B cell (primary cell): ENCODE data around the gene RIPOR2. TPM values are rescaled to one million over a fixed set of nuclear protein-coding genes. Genes with fewer than 3 reads are reported as not detected.

Experiments used
- ATAC-seq: fragments of 200-7000 bp; cut with Tn5 transposase; one replicate; pipeline ENCODE4 v1.10.0; 2021; ENCODE audit warnings: low read depth, mild to moderate bottlenecking, moderate number of reproducible peaks, moderate library complexity
- CTCF ChIA-PET: fragments of 350-600 bp; sonication (Branson Sonifier 250); formaldehyde crosslinking; loops from one replicate; lab custom pipeline; 2021; ENCODE audit warnings: antibody characterized with exemption, inconsistent platforms; lab: Charles Lee
- POLR2A ChIA-PET: fragments of 350-600 bp; sonication (Branson Sonifier 250); formaldehyde crosslinking; loops from one replicate; lab custom pipeline; 2021; ENCODE audit warnings: antibody characterized with exemption; lab: Charles Lee
- DNase-seq: peaks from one replicate; pipeline ENCODE4 v3.0.0; 2013
- H2AFZ ChIP-seq: 2 replicates; pipeline ENCODE4 v1.6.1; 2012; ENCODE audit warnings: mild to moderate bottlenecking, low read depth, low read length; ENCODE audit not compliant: insufficient read depth, poor library complexity, severe bottlenecking
- H3K27ac ChIP-seq, 2 donors: 1 replicate in 1 of 2; 2 replicates in 1 of 2; pipeline ENCODE4 v1.5.1; 2012 to 2013; ENCODE audit warnings: low read length in 2 of 2, mild to moderate bottlenecking in 2 of 2, moderate library complexity in 1 of 2
- H3K27me3 ChIP-seq, 4 experiments: fragments of 200-600 bp in 1 of 4; sonication (generic) in 1 of 4; replicated peaks in 1 of 4; 1 replicate in 2 of 4; 2 replicates in 2 of 4; pipeline versions ENCODE4 v1.6.1 to v1.7.0; 2013 to 2016; ENCODE audit warnings: low read length in 3 of 4, mild to moderate bottlenecking in 2 of 4, mixed read lengths in 1 of 4, moderate library complexity in 1 of 4; ENCODE audit not compliant: insufficient read depth in 4 of 4, control insufficient read depth in 3 of 4; ENCODE audit errors: control extremely low read depth in 1 of 4
- H3K36me3 ChIP-seq, 2 experiments: replicated peaks in 1 of 2; 1 replicate in 1 of 2; 2 replicates in 1 of 2; pipeline versions ENCODE4 v1.6.1 to v1.7.1; 2013; ENCODE audit warnings: low read length in 1 of 2; ENCODE audit not compliant: insufficient read depth in 2 of 2, control insufficient read depth in 1 of 2; ENCODE audit errors: control extremely low read depth in 1 of 2, extremely low read depth in 1 of 2
- H3K4me1 ChIP-seq, 2 donors: fragments of 200-600 bp in 1 of 2; sonication (generic) in 1 of 2; 1 replicate in 1 of 2; 2 replicates in 1 of 2; pipeline versions ENCODE4 v1.5.1 to v1.6.1; 2013 to 2017; ENCODE audit warnings: low read length in 2 of 2; ENCODE audit not compliant: control insufficient read depth in 2 of 2, insufficient read depth in 2 of 2
- H3K4me2 ChIP-seq: replicated peaks from 2 replicates; pipeline ENCODE3; 2012; ENCODE audit warnings: mild to moderate bottlenecking, low read depth, low read length; ENCODE audit not compliant: poor library complexity, severe bottlenecking
- H3K4me3 ChIP-seq, 5 experiments: fragments of 200-600 bp in 1 of 5; sonication (generic) in 1 of 5; 1 replicate in 3 of 5; 2 replicates in 2 of 5; pipeline versions ENCODE4 v1.5.1 to v1.7.0; 2011 to 2016; ENCODE audit warnings: low read length in 4 of 5, mild to moderate bottlenecking in 4 of 5, low read depth in 2 of 5, control low read depth in 1 of 5, moderate library complexity in 1 of 5; ENCODE audit not compliant: insufficient read depth in 1 of 5; ENCODE audit errors: control extremely low read depth in 1 of 5, extremely low read depth in 1 of 5
- H3K79me2 ChIP-seq: fragments of 200-600 bp; sonication (generic); one replicate; pipeline ENCODE4 v1.6.0; 2016; ENCODE audit warnings: low read length; ENCODE audit not compliant: control insufficient read depth, insufficient read depth
- H3K9ac ChIP-seq: fragments of 200-600 bp; sonication (generic); 2 replicates; pipeline ENCODE4 v1.6.1; 2017; ENCODE audit warnings: mild to moderate bottlenecking, low read length, moderate library complexity
- H3K9me3 ChIP-seq, 3 donors: one replicate each; pipeline versions ENCODE4 v1.6.1 to v1.7.1; 2013; ENCODE audit warnings: low read length in 2 of 3; ENCODE audit not compliant: control insufficient read depth in 2 of 3, insufficient read depth in 1 of 3; ENCODE audit errors: control extremely low read depth in 1 of 3
- H4K20me1 ChIP-seq: 2 replicates; pipeline ENCODE4 v1.6.0; 2012; ENCODE audit warnings: mild to moderate bottlenecking, low read length; ENCODE audit not compliant: insufficient read depth, control insufficient read depth, poor library complexity, severe bottlenecking
- H3K27ac Mint-ChIP-seq: one replicate; pipeline ENCODE4 v1.8.0; 2021; ENCODE audit warnings: mixed read lengths
- H3K27me3 Mint-ChIP-seq: one replicate; pipeline ENCODE4 v1.8.0; 2021; ENCODE audit warnings: mixed read lengths
- H3K4me1 Mint-ChIP-seq: one replicate; pipeline ENCODE4 v1.8.0; 2021; ENCODE audit warnings: mixed read lengths
- H3K4me3 Mint-ChIP-seq: one replicate; pipeline ENCODE4 v1.8.0; 2021; ENCODE audit warnings: mixed read lengths
- H3K9me3 Mint-ChIP-seq: one replicate; pipeline ENCODE4 v1.8.0; 2022; ENCODE audit warnings: mixed read lengths; ENCODE audit not compliant: insufficient read depth
- EZH2 ChIP-seq: IDR thresholded peaks from 2 replicates; pipeline ENCODE4 v1.6.1; 2012; ENCODE audit warnings: borderline replicate concordance, low read depth, mild to moderate bottlenecking, moderate library complexity, low read length; ENCODE audit not compliant: insufficient read depth, poor library complexity, severe bottlenecking
- WGBS: methylation state at CpG from one replicate; pipeline ENCODE4 v1.1.5; 2013; ENCODE audit warnings: missing lambda C conversion rate; ENCODE audit not compliant: insufficient coverage; 5-methylcytosine and 5-hydroxymethylcytosine counted together
- intact Hi-C: fragments of 100-400 bp; cut with micrococcal nuclease; formaldehyde crosslinking; loops from one replicate; pipeline ENCODE4 v1.10.0; 2022
- polyA plus RNA-seq: library from polyadenylated mRNA; depleted of rRNA; stranded (reverse); fragments of >200 nt; gene quantifications from 2 replicates; pipeline ENCODE4 v1.2.3, GENCODE V29; 2012
- total RNA-seq, 2 donors: library from RNA; stranded (reverse); fragments of 120-200 nt in 1 of 2; gene quantifications; 1 replicate in 1 of 2; 2 replicates in 1 of 2; pipeline versions ENCODE4 v1.2.3 to v1.2.4, GENCODE V29; 2013 to 2022
- TF ChIP-seq, protein P1 (sequence below): fragments of 200-600 bp; IDR thresholded peaks from one replicate; pipeline ENCODE4 v1.8.0; 2022; ENCODE audit warnings: antibody characterized with exemption, mild to moderate bottlenecking

RIPOR2 gene
- total and polyA plus RNA-seq, 2 donors (not counting 1 experiment from before 2014, with no cell fraction given), result 300 to 430 TPM

DNA sequence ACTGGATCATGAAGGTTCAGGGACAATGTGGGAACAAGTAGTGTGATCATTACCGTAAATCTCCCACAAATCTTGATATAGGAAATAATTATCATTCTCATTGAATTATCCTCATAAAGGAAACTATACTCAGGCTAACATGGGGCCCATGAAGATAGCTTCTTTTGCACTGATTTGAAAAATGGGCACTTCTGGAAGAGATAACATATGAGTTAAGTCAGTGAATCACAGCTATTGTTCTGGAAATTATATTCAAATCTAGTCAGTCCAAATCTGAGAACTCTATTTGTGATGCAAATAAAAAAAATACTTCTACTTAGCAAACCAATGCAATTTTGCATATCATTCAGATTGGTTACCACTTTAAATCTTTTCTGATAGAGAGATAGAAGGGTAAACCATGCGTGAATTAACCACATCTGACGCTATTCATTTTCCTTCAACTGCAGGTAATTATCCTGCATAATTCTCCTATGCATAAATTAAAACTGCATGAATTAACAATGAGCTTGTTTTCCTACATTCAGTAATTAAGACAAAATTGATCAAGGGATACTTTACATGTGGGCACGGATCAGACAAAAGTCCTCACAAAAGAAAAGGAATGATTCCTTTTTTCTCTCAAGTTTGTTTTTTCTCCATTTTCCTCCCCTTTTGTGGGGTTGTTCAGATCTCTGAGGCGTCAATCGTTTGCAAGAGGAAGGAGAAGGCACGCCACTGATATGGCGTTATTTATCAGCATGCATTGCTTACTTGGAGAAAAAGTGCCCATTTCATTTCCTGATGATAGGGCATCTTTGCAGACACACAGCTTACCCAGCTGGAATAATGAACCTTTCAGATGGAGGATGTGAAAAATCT is 36.4 kb downstream of the RIPOR2 start:
- Histone ChIP-seq H4K20me1 (peaks cover 80% of the 10 kb centered on the region), H3K27ac (peak overlapping the region in 1 of 2 donors; percentile 93), H3K9ac (peak overlapping the region; percentile 15), H3K36me3 (peaks cover 21 to 86% of the 10 kb centered on the region in 2 experiments), H3K79me2 (peaks cover 97% of the 10 kb centered on the region), H3K4me1 (peaks cover 65 to 66% of the 10 kb centered on the region in 2 donors), H3K27me3 (no peaks in the 10 kb centered on the region), H3K9me3 (peaks cover 0 to 3% (median 0%) of the 10 kb centered on the region in 3 donors), H3K4me2 (peak overlapping the region; percentile 27), H3K4me3 (no peak overlapping the region), H2AFZ (no peak overlapping the region)
- ChIA-PET CTCF (interaction anchor here (1.0 to 3.6 kb wide), 14 partner anchors 10 to 122 kb away, joined by 3 to 39 read pairs (median 6); partner anchors contain the start of gene RIPOR2), POLR2A (interaction anchor here (0.7 to 1.5 kb wide), 3 partner anchors 10 to 18 kb away, joined by 4 to 5 read pairs (median 4); no protein-coding TSS in a partner anchor)
- Mint-ChIP-seq H3K4me3 (peak overlapping the region; percentile 43), H3K9me3 (no peaks in the 10 kb centered on the region), H3K4me1 (peaks cover 84% of the 10 kb centered on the region), H3K27me3 (no peaks in the 10 kb centered on the region), H3K27ac (peak overlapping the region; percentile 73)
- intact Hi-C loops, result loop anchor here (5.0 kb wide), 1 partner anchor 33 kb away; no protein-coding TSS in a partner anchor
- no peak for DNase-seq
- no CpG with 5 or more reads among the region's 8 CpGs for WGBS
- no peak for ATAC-seq
- no peak for TF ChIP-seq EZH2
- TF ChIP-seq, protein P1, sequence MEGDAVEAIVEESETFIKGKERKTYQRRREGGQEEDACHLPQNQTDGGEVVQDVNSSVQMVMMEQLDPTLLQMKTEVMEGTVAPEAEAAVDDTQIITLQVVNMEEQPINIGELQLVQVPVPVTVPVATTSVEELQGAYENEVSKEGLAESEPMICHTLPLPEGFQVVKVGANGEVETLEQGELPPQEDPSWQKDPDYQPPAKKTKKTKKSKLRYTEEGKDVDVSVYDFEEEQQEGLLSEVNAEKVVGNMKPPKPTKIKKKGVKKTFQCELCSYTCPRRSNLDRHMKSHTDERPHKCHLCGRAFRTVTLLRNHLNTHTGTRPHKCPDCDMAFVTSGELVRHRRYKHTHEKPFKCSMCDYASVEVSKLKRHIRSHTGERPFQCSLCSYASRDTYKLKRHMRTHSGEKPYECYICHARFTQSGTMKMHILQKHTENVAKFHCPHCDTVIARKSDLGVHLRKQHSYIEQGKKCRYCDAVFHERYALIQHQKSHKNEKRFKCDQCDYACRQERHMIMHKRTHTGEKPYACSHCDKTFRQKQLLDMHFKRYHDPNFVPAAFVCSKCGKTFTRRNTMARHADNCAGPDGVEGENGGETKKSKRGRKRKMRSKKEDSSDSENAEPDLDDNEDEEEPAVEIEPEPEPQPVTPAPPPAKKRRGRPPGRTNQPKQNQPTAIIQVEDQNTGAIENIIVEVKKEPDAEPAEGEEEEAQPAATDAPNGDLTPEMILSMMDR, result no peak
